GM12891 (cell line): ENCODE measurements around the gene LGALS9.

Experiments used
- PAX5 ChIP-seq: IDR thresholded peaks from 2 replicates; pipeline ENCODE4 v1.6.1; 2011; ENCODE audit warnings: low read length, moderate library complexity, mild to moderate bottlenecking; ENCODE audit not compliant: insufficient read depth, severe bottlenecking
- POLR2A ChIP-seq: IDR thresholded peaks from 2 replicates; pipeline ENCODE4 v1.6.1; 2011; ENCODE audit warnings: low read depth, low read length, control low read depth
- POLR2AphosphoS5 ChIP-seq: IDR thresholded peaks from 2 replicates; pipeline ENCODE4 v1.6.1; 2011; ENCODE audit warnings: low read depth, low read length, control low read depth
- TAF1 ChIP-seq: IDR thresholded peaks from 2 replicates; pipeline ENCODE4 v1.6.1; 2011; ENCODE audit warnings: low read depth, low read length, control low read depth

DNA sequence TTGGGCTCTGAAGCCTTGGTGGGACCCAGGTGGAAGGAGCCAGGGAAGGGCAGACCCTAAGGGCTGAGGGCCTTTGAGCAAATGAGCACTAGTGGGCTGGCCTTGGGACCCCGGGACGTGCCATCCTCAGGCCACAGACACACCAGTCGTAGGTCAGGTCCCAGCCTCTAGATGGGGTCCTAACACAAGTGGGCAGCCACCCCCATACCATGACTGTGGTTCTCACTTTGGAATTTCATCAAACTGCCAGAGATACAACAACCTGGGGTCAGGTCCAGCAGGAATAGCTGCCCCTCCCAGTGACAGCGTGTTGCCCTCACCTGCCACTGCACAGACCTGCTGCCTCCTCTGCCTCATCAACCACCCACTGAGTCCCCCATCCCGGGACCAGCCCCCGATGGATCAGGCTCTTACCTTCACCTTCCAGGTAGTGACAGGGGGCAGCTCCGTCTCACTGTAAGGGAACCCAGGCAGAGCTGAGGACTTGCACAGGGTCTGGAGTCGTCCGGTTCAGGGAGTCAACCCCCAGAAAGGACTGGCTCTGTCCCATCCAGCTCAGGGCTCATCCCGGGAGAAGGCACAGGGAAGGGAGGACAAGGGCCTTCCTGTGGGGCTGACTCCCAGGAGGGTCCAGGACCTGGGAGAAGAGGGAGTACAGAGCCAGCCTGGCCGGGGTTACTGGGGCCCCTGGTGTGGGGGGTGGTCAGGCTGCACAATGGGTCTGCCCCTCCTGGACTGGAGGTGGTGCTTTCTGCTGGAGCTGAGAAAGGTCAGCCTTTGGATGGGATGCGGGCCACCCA is 40.0 kb downstream of the LGALS9 start:
- TF ChIP-seq POLR2A (no peak), POLR2AphosphoS5 (no peak), TAF1 (no peak), PAX5 (no peak)
